Ascending aorta (tissue), 2 donors: Measurements from ENCODE around the gene SHC2. TPM values are rescaled to one million over a fixed set of nuclear protein-coding genes. Genes with fewer than 3 reads are reported as not detected.

Experiments used
- DNase-seq, 2 donors: peaks; one replicate each; pipeline ENCODE4 v3.0.0-alpha.2; 2019; ENCODE audit warnings: low spot score in 2 of 2
- H3K27ac ChIP-seq, 2 donors: fragments of 200-600 bp; sonication (generic); one replicate each; pipeline ENCODE4 v1.5.1; 2016 to 2017; ENCODE audit warnings: mild to moderate bottlenecking in 1 of 2
- H3K27me3 ChIP-seq: fragments of 200-600 bp; sonication (generic); one replicate; pipeline ENCODE4 v1.5.1; 2017
- H3K36me3 ChIP-seq, 2 donors: fragments of 200-600 bp; sonication (generic); one replicate each; pipeline ENCODE4 v1.5.1; 2016
- H3K4me1 ChIP-seq, 2 donors: fragments of 200-600 bp; sonication (generic); one replicate each; pipeline ENCODE4 v1.5.1; 2016 to 2017; ENCODE audit warnings: mild to moderate bottlenecking in 1 of 2
- H3K4me3 ChIP-seq, 2 donors: fragments of 200-600 bp; sonication (generic); one replicate each; pipeline ENCODE4 v1.5.1; 2016 to 2017; ENCODE audit warnings: mild to moderate bottlenecking in 1 of 2
- H3K9me3 ChIP-seq, 2 donors: fragments of 200-600 bp; sonication (generic); one replicate each; pipeline ENCODE4 v1.5.1; 2016
- intact Hi-C: fragments of 100-400 bp; cut with DNase I; formaldehyde crosslinking; loops from one replicate; pipeline ENCODE4 v1.15.1; 2023
- total RNA-seq: library from RNA; depleted of rRNA; stranded (reverse); fragments of >200 nt; gene quantifications from one replicate; pipeline ENCODE4 v1.1.0, GENCODE V29; 2016
- TF ChIP-seq, protein P1 (sequence below), 3 experiments: fragments of 200-600 bp in 2 of 3; fragments of 450-650 bp in 1 of 3; sonication (generic) in 2 of 3; IDR thresholded peaks; one replicate each; pipeline ENCODE4 v1.5.1; 2016 to 2019; ENCODE audit warnings: antibody characterized with exemption in 3 of 3, mild to moderate bottlenecking in 1 of 3, moderate library complexity in 1 of 3

SHC2 gene
- total RNA-seq, 1 donor from 2014 or later: 51.2 TPM

- Histone ChIP-seq H3K36me3 (no peaks in the 10 kb centered on the region), H3K27ac (no peak overlapping the region), H3K9me3 (no peaks in the 10 kb centered on the region), H3K4me3 (peak overlapping the region; percentile 53 to 57), H3K4me1 (peaks cover 0 to 4% of the 10 kb centered on the region in 2 donors), H3K27me3 (no peaks in the 10 kb centered on the region)
- TF ChIP-seq, protein P1, sequence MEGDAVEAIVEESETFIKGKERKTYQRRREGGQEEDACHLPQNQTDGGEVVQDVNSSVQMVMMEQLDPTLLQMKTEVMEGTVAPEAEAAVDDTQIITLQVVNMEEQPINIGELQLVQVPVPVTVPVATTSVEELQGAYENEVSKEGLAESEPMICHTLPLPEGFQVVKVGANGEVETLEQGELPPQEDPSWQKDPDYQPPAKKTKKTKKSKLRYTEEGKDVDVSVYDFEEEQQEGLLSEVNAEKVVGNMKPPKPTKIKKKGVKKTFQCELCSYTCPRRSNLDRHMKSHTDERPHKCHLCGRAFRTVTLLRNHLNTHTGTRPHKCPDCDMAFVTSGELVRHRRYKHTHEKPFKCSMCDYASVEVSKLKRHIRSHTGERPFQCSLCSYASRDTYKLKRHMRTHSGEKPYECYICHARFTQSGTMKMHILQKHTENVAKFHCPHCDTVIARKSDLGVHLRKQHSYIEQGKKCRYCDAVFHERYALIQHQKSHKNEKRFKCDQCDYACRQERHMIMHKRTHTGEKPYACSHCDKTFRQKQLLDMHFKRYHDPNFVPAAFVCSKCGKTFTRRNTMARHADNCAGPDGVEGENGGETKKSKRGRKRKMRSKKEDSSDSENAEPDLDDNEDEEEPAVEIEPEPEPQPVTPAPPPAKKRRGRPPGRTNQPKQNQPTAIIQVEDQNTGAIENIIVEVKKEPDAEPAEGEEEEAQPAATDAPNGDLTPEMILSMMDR (IDR thresholded peaks at IDR 0.05): no peak
- intact Hi-C loops: no loop called here
- DNase-seq: no peak
Measured at GRCh38 chr19:461721-462551, 1.1 kb upstream of the SHC2 start.

GRCh38 chr19:459724-460511 lies 915 bp downstream of the SHC2 start:
- no peaks in the 10 kb centered on the region for H3K27me3 ChIP-seq
- H3K36me3 ChIP-seq: no peaks in the 10 kb centered on the region
- H3K4me3 ChIP-seq: peak overlapping the region; percentile 63 to 65
- H3K27ac ChIP-seq: peak overlapping the region; percentile 21 to 42
- no peaks in the 10 kb centered on the region for H3K9me3 ChIP-seq
- peaks cover 0 to 4% of the 10 kb centered on the region in 2 donors for H3K4me1 ChIP-seq
- DNase-seq: no peak
- TF ChIP-seq, protein P1 (IDR thresholded peaks at IDR 0.05): no peak
- intact Hi-C loops: no loop called here

- no peak for DNase-seq
- no peaks in the 10 kb centered on the region for H3K9me3 ChIP-seq
- no peaks in the 10 kb centered on the region for H3K36me3 ChIP-seq
- no peak overlapping the region for H3K27ac ChIP-seq
- no peaks in the 10 kb centered on the region for H3K27me3 ChIP-seq
- no peak overlapping the region for H3K4me3 ChIP-seq
- TF ChIP-seq, protein P1 (IDR thresholded peaks at IDR 0.05): no peak
- intact Hi-C loops: no loop called here
- H3K4me1 ChIP-seq: peaks cover 0 to 4% of the 10 kb centered on the region in 2 donors
Measured at GRCh38 chr19:458091-459042, 2.5 kb downstream of the SHC2 start.

- no peak overlapping the region for H3K27ac ChIP-seq
- H3K4me3 ChIP-seq: no peak overlapping the region
- H3K36me3 ChIP-seq: no peaks in the 10 kb centered on the region
- DNase-seq: no peak
- H3K9me3 ChIP-seq: no peaks in the 10 kb centered on the region
- no peaks in the 10 kb centered on the region for H3K27me3 ChIP-seq
- TF ChIP-seq, protein P1 (IDR thresholded peaks at IDR 0.05): no peak
- intact Hi-C loops: no loop called here
- H3K4me1 ChIP-seq: peaks cover 0 to 4% of the 10 kb centered on the region in 2 donors
Measured at GRCh38 chr19:457636-458035, 3.2 kb downstream of the SHC2 start.

DNA sequence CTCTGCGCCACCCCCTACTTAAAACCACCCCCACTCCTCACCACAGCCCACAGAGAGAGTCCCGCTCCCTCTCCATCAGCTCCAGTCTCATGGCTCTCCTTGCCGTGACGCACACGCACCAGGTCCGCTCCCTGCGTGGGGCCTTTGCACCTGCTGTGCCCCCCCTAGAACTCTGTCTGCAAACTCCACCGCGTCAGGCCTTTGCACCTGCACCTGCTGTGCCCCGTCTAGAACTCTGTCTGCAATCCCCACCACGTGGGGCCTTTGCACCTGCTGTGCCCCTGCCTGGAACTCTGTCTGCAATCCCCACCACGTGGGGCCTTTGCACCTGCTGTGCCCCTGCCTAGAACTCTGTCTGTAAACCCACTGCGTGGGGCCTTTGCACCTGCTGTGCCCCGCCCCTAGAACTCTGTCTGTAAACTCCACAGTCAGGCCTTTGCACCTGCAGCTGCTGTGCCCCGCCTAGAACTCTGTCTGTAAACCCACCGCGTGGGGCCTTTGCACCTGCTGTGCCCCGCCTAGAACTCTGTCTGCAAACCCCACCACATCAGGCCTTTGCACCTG lies 4.2 kb downstream of the SHC2 start:
- no peak overlapping the region for H3K27ac ChIP-seq
- H3K9me3 ChIP-seq: no peaks in the 10 kb centered on the region
- intact Hi-C loops: no loop called here
- TF ChIP-seq, protein P1 (IDR thresholded peaks at IDR 0.05): no peak
- no peaks in the 10 kb centered on the region for H3K36me3 ChIP-seq
- no peaks in the 10 kb centered on the region for H3K27me3 ChIP-seq
- peaks cover 0 to 4% of the 10 kb centered on the region in 2 donors for H3K4me1 ChIP-seq
- no peak overlapping the region for H3K4me3 ChIP-seq
- DNase-seq: no peak
